ENCODE measurements around the gene CXCR3. TPM values are rescaled to one million over a fixed set of nuclear protein-coding genes. Genes with fewer than 3 reads are reported as not detected.

Gene CXCR3
- total RNA-seq, 1 donor from 2014 or later: not detected

Other genes with a start within 250 kb of the CXCR3 start
- gene OGT, start 85.4 kb downstream of the CXCR3 start, total RNA-seq: 105 and 154 TPM in 2 replicates
- gene GCNA, start 40.1 kb downstream of the CXCR3 start, total RNA-seq: 1.5 and 3.1 TPM in 2 replicates
- not detected in 2 replicates for gene CXorf49, start 99.8 kb upstream of the CXCR3 start, total RNA-seq
- not detected in 2 replicates for gene CXorf49B, start 144.8 kb upstream of the CXCR3 start, total RNA-seq

All from myocyte (in vitro differentiated cells).